Neural progenitor cell (in vitro differentiated cells): ENCODE measurements around the gene CYB561D1.

ENCODE experiments used
- EZH2phosphoT487 ChIP-seq: fragments of 200-600 bp; sonication (generic); IDR thresholded peaks from 2 replicates; pipeline ENCODE4 v1.6.1; 2017; ENCODE audit warnings: antibody characterized with exemption
- TF ChIP-seq, protein P1 (sequence below): fragments of 200-600 bp; sonication (generic); IDR thresholded peaks from 2 replicates; pipeline ENCODE4 v1.5.1; 2017; ENCODE audit warnings: antibody characterized with exemption, mild to moderate bottlenecking

DNA sequence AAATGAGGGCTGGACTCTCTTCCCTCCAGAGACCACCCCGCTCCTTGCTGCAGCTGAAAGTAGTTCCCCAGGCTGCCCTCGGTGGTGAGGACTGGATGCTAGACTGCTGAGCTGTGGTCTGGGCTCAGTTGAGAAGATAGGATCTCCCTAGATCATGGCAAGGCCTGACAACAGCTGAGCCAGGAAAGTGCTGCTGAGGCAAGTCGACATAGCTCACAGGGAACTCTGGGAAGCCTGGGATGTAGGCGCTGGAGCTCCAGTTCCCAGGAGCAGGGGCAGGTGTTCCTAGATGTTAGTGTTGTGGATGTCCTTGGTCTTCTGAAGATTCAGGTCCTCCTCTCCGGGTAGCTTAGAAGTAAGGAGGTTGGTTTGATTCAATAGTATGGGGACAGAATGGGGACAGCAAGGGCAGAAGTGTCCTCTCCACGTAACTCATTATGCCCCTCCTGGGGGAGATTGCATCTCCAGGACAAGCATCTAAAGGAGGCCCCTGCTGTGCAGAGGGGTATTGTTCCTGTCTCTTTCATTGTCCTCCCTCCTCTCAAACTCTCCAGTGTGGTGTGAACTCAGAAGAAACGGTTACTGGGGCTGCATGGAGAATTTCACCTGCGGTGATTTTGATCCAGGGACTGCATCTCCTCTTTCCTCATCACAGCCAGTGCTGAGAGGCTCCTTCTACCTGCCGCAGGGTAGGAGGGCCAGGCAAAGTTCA lies 3.7 kb downstream of the CYB561D1 start:
- TF ChIP-seq, protein P1, sequence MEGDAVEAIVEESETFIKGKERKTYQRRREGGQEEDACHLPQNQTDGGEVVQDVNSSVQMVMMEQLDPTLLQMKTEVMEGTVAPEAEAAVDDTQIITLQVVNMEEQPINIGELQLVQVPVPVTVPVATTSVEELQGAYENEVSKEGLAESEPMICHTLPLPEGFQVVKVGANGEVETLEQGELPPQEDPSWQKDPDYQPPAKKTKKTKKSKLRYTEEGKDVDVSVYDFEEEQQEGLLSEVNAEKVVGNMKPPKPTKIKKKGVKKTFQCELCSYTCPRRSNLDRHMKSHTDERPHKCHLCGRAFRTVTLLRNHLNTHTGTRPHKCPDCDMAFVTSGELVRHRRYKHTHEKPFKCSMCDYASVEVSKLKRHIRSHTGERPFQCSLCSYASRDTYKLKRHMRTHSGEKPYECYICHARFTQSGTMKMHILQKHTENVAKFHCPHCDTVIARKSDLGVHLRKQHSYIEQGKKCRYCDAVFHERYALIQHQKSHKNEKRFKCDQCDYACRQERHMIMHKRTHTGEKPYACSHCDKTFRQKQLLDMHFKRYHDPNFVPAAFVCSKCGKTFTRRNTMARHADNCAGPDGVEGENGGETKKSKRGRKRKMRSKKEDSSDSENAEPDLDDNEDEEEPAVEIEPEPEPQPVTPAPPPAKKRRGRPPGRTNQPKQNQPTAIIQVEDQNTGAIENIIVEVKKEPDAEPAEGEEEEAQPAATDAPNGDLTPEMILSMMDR, result no peak
- no peak for TF ChIP-seq EZH2phosphoT487
